ENCODE data around the gene ZNF263. TPM values are rescaled to one million over a fixed set of nuclear protein-coding genes. Genes with fewer than 3 reads are reported as not detected.

The ZNF263 gene
- 26.0 and 27.4 TPM in 2 replicates for total RNA-seq

- intact Hi-C loops (cut with micrococcal nuclease) = loop anchor here (1.0 to 10.0 kb wide), 9 partner anchors 19 to 332 kb away; partner anchors contain the start of genes NAA60, OR1F1, SLX4 and TIGD7
These were observed at the start of gene ZNF263 for GRCh38 chr16:3282730-3283542. ZNF263 (plus strand) TSS chr16:3283491; CDS start chr16:3283819, 328 bp downstream.

DNA sequence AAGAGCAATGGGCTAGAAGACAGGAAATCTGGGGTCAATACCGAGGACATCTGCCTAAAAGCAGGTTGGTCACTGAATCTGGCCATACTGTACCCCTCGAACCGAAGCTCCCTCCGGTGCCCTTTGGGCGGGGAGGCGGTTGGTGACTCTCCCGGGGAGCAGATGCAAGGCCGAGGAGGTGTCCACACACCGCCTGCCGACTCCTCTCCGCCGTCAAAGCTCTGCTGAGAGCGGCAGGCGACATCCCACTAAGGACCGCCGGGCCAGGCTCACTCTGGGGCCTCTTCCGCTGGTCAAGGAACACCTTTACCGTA, 48.8 kb upstream of the ZNF263 start:
- intact Hi-C loops (cut with micrococcal nuclease) = loop anchor here (2.0 kb wide), 2 partner anchors 48 to 166 kb away; partner anchors contain the start of genes ZNF174, ZNF263 and ZSCAN32

GRCh38 chr16:3234857-3235561, 48.3 kb upstream of the ZNF263 start, which contains the start of gene ZNF200:
ZNF200 (minus strand) TSS chr16:3235158; CDS start chr16:3233755, 1,403 bp downstream.
- intact Hi-C loops (cut with micrococcal nuclease) = loop anchor here (1.0 to 2.0 kb wide), 4 partner anchors 29 to 166 kb away; partner anchors contain the start of genes TIGD7, ZNF174, ZNF263 and ZNF75A

DNA sequence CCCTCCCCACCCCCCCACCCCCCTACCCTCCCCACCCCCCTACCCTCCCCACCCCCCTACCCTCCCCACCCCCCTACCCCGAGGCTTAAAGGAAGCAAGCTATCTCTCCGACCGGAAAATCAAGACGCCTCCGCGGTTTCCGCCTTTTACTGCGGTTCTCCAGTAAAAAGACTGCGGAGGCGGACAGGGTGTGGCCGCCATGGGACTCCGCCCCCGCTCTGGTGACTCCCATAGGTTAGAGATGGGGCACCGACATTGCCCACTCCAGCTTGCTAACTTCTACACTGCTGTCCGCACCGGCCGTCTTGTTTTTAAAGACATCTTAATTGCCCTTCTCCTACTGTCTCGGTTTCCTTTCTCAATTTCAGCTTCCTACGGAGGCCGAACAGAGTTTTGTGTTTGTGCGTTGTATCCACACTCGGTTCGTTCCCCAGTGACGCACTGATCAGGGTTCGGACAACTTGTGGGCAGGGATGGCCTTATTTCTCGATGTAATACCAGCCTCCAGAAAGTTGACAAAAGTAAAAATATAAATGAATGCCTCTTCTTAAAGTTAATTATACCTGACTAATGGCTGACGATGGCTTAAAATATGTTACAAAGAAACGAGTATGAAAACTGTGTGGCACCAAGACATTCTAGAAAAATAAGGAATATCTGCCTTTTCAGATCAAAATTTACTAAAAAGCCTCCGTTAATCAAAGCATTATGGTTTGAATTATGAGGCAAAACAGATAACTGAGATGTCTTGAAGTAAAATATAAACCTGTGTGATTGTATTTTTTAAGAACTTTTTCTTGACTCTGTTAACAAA, 47.2 kb upstream of the ZNF263 start:
- intact Hi-C loops (cut with micrococcal nuclease) = loop anchor here (1.0 to 2.0 kb wide), 4 partner anchors 28 to 165 kb away; partner anchors contain the start of genes TIGD7, ZNF174, ZNF263 and ZNF75A

GRCh38 chr16:3241761-3242160, 41.5 kb upstream of the ZNF263 start:
- intact Hi-C loops (cut with micrococcal nuclease) = no loop called here

- intact Hi-C loops (cut with micrococcal nuclease) = no loop called here
These were observed 40.6 kb upstream of the ZNF263 start for GRCh38 chr16:3242709-3243108.

DNA sequence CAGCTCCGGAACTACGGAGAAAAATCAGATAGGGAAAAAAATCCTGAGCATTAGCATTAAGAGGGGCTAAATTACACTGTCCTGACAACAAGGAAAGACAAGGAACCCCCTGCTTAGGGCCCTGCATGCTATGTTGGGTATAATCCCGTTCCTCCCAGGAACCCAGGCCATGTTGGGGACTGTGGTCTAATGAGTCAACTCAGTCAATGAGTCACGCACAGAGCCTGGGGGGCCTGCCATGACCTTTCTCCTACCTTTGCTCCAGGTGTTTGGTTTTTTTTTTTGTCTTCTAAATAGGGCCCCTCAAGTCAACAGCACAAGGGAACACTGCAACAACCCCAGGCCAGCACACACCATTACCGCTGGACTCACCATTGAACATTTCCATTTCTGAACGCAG, 39.4 kb upstream of the ZNF263 start:
- intact Hi-C loops (cut with micrococcal nuclease) = no loop called here

GRCh38 chr16:3246002-3246401, 37.3 kb upstream of the ZNF263 start:
- intact Hi-C loops (cut with micrococcal nuclease) = no loop called here

GRCh38 chr16:3246876-3247275, 36.4 kb upstream of the ZNF263 start:
- intact Hi-C loops (cut with micrococcal nuclease) = no loop called here

DNA sequence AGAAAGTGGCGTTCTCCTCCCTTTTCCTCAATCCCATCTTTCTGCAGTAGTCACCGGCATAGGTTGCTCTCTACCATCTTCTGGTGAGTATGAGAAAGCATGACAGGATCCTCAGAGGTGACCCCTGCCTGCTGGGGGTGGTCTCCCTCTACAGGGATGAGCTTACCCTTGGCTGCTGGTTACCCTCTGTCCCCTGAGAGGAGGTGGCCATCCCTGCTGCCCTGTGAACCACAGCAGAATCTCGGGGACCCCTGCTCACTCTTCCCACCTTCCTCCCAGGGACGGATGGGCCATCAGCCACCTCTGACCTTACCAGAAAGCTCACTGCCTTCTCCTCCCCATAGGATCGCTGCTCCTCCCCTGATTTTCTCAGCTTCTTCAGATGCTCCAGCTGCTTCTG, 34.7 kb upstream of the ZNF263 start:
- intact Hi-C loops (cut with micrococcal nuclease) = no loop called here

DNA sequence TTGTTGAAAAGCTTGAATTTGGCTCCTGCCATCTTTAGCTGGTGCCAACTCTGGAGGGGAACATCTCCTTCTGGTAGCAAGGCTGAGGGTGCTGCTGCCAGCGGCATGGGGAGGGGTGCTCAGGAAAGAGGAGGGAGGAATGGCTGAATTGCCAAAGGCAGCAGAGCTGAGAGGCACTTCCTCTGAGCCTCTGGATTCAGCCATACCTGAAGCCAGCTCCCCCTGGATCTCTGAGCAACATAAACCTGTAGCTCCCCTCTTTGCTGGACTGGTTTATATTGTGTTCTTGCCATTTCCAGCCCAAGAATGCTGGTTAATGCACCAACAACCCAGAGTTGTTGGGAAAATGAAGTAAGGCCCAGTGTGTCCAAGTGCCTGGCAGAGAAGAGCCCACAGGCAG, 34.3 kb upstream of the ZNF263 start:
- intact Hi-C loops (cut with micrococcal nuclease) = no loop called here

GRCh38 chr16:3249451-3249850, 33.8 kb upstream of the ZNF263 start:
- intact Hi-C loops (cut with micrococcal nuclease) = no loop called here

DNA sequence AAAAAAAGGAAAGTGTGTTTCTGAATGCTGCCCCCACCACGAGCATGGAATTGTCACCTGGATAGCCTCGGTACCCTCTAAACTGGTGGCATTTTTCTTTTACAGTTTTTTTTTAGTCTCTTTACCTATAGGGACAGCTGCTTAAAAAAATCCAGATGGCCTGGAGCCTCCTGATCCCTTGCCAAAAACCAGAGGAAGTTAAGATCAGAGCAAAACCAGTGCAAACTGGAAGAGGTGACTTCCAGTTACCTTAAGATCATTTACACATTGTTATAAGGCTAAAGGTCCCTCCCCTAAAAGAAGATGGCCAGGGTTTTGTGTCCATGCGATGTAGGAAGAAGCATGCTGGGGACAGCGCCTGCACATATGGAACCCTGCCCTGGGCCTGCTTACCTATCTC, 30.3 kb upstream of the ZNF263 start:
- intact Hi-C loops (cut with micrococcal nuclease) = no loop called here

- intact Hi-C loops (cut with micrococcal nuclease) = no loop called here
These were observed 29.0 kb upstream of the ZNF263 start for GRCh38 chr16:3254309-3254708.

GRCh38 chr16:3256146-3256865, 27.0 kb upstream of the ZNF263 start, which contains the start of gene MEFV:
MEFV (minus strand) TSS chr16:3256633; CDS start chr16:3256587, 46 bp downstream.
- intact Hi-C loops (cut with micrococcal nuclease) = no loop called here

DNA sequence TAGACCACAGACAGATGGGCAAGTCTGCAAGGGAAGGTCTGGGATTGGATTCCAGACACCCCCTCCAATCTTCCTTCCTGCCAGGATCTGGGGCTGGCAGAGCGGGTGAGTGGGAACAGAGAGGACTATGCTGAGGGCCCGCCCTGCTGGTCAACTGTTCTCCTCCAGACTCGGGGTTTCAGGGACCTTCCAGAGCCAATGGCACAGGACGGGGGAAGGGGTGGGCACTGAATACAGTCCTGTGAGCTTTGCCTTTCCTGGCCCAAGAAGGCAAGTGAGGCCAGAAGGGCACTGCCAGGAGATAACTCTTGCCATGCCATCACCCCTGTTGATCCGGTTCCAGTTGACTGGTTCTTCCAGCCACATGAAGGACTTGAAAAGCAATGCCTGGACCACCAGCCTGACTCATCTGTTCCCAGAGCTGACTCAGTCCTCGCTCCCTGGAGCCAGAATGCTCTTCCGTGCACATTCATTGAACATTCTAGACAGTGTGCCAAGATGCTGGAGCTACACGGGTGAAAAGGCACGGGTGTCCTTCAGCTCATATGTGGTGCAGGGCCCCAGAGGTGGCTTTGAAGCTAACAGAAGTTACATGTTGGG, 26.3 kb upstream of the ZNF263 start:
- intact Hi-C loops (cut with micrococcal nuclease) = no loop called here

DNA sequence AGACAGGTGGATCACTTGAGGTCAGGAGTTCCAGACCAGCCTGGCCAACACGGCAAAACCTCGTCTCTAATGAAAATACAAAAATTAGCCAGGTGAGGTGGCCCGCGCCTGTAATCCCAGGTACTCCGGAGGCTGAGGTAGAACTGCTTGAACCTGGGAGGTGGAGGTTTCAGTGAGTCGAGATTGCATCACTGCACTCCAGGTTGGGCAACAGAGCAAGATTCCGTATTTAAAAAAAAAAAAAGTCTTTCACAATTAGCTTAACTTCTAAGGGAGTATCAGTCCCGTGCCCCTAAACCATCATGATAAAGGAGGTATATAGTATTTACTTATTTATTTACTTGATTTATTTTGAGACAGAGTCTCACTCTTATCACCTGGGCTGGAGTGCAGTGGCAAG, 23.5 kb upstream of the ZNF263 start:
- intact Hi-C loops (cut with micrococcal nuclease) = loop anchor here (5.0 kb wide), 1 partner anchor 197 kb away; no protein-coding TSS in a partner anchor

DNA sequence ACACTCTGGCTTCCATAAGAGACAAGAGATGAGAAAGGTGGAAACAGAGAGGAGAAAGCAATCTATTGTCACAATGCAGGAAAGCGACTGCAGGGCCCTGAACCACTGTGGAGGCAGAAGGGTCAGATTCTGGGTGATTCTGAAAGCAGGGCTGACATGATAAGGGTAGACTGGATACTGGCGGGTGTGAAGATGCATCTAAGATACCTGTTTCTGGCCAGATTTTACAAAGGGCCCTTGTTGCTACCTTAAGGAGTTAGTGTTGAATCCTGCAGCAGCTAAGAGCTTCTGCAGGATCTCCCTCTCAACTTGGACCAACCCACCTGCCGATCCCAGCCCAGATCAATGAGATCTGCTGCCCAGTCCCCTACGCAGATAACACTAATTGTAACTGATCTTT, 20.8 kb upstream of the ZNF263 start:
- intact Hi-C loops (cut with micrococcal nuclease) = loop anchor here (5.0 kb wide), 1 partner anchor 195 kb away; no protein-coding TSS in a partner anchor

DNA sequence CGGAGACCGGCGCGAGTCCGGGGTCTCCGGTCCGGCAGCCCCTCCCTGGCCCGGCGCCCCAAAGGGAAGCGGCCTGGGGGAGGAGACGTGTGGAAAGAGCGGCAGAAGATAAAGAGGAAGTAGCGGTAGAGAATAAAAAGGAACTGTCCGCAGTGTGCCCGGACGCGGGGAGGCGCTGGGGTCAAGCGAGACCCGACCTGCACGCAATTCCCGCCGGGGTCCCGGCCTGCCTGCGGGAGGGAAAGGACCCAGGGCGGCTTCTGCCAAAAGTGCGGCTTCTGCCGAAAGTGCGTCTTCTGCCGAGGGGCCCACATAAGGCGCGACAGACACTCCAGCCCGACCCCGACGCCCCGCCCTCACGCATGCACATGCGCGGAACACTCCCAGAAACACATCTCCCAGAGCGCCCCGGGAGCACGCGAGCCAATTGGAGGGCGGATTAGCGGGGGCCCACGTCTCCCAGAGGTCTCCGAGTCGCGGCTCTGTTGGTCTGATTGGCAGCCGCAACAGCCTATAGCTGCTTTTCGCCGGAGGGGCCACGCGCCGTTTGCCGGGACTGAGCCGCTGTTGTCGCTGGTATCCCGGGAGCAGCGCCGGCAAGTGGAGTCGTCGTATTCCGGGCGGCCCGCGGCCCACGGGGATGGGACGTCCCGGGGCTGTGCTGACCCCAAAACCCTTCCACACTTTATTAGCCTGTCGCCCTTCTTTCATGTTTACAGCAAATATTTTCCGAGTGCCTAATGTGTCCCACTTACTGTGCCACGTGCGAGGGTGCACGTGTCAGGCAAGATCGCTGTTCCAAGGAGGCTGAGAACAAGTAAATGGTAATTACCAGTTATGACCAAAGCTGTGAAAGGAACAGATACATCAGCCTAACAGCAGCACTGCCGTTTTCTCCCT, 18.9 kb upstream of the ZNF263 start:
- intact Hi-C loops (cut with micrococcal nuclease) = loop anchor here (1.0 to 5.0 kb wide), 5 partner anchors 19 to 236 kb away; partner anchors contain the start of genes TIGD7, ZNF200, ZNF263 and ZNF75A
